Activated naive CD8-positive, alpha-beta T cell treated with anti-CD3 and anti-CD28 coated beads, Interleukin-2, amount 10 ng/mL, durations not matched to agents 7 days and 5 days (primary cell): ENCODE data around the gene MRPL34. TPM values are rescaled to one million over a fixed set of nuclear protein-coding genes. Genes with fewer than 3 reads are reported as not detected.

Source experiments
- ATAC-seq: fragments of 150-1000 bp; cut with Tn5 transposase; one replicate; pipeline ENCODE4 v1.10.0; 2021; ENCODE audit warnings: low read depth, moderate library complexity
- POLR2A ChIA-PET: fragments of 350-600 bp; sonication (Branson Sonifier 250); formaldehyde crosslinking; loops from one replicate; lab custom pipeline; 2021; ENCODE audit warnings: antibody characterized with exemption; lab: Charles Lee
- DNase-seq: peaks from one replicate; pipeline ENCODE4 v3.0.0; 2021
- H3K27ac Mint-ChIP-seq: one replicate; pipeline ENCODE4 v1.8.0; 2022; ENCODE audit warnings: mild to moderate bottlenecking, mixed read lengths
- H3K27me3 Mint-ChIP-seq: one replicate; pipeline ENCODE4 v1.8.0; 2022; ENCODE audit warnings: mild to moderate bottlenecking, moderate library complexity, mixed read lengths
- H3K36me3 Mint-ChIP-seq: one replicate; pipeline ENCODE4 v1.8.0; 2021; ENCODE audit warnings: mild to moderate bottlenecking, mixed read lengths
- H3K4me1 Mint-ChIP-seq: one replicate; pipeline ENCODE4 v1.8.0; 2021; ENCODE audit warnings: mixed read lengths
- H3K4me3 Mint-ChIP-seq: one replicate; pipeline ENCODE4 v1.8.0; 2022; ENCODE audit warnings: mild to moderate bottlenecking, moderate library complexity, mixed read lengths
- H3K9me3 Mint-ChIP-seq: one replicate; pipeline ENCODE4 v1.8.0; 2021; ENCODE audit warnings: mixed read lengths
- total RNA-seq, 2 experiments: library from RNA; stranded (reverse); gene quantifications; one replicate each; pipeline ENCODE4 v1.2.3, GENCODE V29; 2021

MRPL34 gene
- total RNA-seq, 2 experiments from 2014 or later = 88.0 to 92.8 TPM

DNA sequence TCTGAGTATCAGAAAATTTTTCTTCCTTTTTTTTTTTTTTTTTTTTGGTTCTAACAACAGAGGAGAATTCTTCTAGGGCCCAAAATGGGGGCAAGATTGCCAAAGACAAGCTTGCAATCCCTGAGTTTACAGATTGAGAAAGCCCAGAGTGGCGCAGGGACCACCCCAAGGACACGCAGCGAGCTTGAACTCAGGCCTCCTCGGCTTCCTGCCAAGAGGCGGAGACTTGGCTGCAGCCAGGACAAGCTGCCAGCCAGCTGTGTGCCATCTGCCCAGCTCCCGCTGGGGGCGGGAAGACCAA lies 506 bp upstream of the MRPL34 start:
- ATAC-seq = no peak
- no peaks in the 10 kb centered on the region for H3K9me3 Mint-ChIP-seq

DNA sequence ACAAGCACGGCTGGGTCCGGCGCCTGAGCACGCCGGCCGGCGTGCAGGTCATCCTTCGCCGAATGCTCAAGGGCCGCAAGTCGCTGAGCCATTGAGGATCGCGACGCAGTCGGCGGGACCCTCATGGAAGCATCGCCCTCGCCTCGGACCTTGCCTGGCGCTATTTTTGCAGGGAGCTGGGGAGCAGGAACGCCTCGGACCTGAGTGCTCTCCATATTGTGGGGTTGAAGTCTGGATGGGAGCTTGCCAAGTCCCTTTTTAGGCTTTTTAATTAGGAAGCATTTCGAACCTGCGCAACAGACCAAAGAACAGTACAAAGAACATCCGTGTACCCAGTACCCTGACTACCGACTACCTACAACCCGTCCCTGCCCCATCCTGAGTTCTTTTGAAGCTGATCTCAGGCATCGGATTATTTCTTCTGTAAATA lies 628 bp downstream of the MRPL34 start:
- DNase-seq (no peak), ATAC-seq (no peak)
- peaks cover 1% of the 10 kb centered on the region for H3K36me3 Mint-ChIP-seq
- POLR2A ChIA-PET = interaction anchor here (0.7 to 3.8 kb wide), 4 partner anchors 15 to 91 kb away, joined by 3 to 45 read pairs (median 4); partner anchors contain the start of genes ANO8 and USE1
- peaks cover 39% of the 10 kb centered on the region for H3K4me1 Mint-ChIP-seq
- no peaks in the 10 kb centered on the region for H3K9me3 Mint-ChIP-seq
- H3K27ac Mint-ChIP-seq = peak overlapping the region; percentile 89
- no peaks in the 10 kb centered on the region for H3K27me3 Mint-ChIP-seq
- H3K4me3 Mint-ChIP-seq = peak overlapping the region; percentile 91

More for the DNA sequence above, 506 bp upstream of the MRPL34 start:
- POLR2A ChIA-PET = interaction anchor here (0.6 to 1.2 kb wide), 9 partner anchors 12 to 515 kb away, joined by 3 to 7 read pairs (median 3); partner anchors contain the start of genes ANO8, BST2 and OCEL1
- H3K4me3 Mint-ChIP-seq = peak overlapping the region; percentile 91
- H3K4me1 Mint-ChIP-seq = peaks cover 33% of the 10 kb centered on the region
- H3K36me3 Mint-ChIP-seq = peaks cover 1% of the 10 kb centered on the region
- peak overlapping the region; percentile 89 for H3K27ac Mint-ChIP-seq
- DNase-seq = no peak
- H3K27me3 Mint-ChIP-seq = no peaks in the 10 kb centered on the region

DNA sequence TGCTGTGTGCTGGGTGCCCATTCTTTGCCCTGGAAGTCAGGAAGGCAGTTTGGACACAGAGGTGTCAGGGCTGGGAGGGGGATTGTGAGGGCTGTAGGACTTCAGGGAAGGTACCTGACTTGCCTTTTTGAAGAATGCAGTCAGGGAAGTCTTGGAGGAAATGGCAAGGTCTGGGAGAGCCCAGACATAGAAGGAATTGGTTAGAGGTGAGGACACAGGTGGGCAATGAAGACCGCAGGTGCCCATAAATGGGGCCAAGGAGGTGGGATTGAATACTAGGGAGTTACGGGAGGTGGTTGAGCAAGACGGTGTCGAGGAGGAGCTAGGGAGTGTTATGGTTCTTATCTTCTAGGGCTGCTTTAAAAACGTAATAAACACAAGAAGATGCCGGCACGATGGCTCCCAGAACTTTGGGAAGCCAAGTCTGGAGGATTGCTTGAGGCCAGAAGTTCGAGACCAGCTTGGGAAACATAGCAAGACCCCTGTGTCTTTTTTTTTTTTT lies 2.3 kb downstream of the MRPL34 start:
- H3K4me1 Mint-ChIP-seq = peaks cover 36% of the 10 kb centered on the region
- no peaks in the 10 kb centered on the region for H3K27me3 Mint-ChIP-seq
- POLR2A ChIA-PET = interaction anchor here (2.6 to 3.8 kb wide), 3 partner anchors 16 to 26 kb away, joined by 14 to 45 read pairs (median 26); partner anchors contain the start of gene ANO8
- H3K4me3 Mint-ChIP-seq = peak overlapping the region; percentile 26
- no peaks in the 10 kb centered on the region for H3K36me3 Mint-ChIP-seq
- no peak overlapping the region for H3K27ac Mint-ChIP-seq
- DNase-seq (no peak), ATAC-seq (no peak)
- no peaks in the 10 kb centered on the region for H3K9me3 Mint-ChIP-seq

DNA sequence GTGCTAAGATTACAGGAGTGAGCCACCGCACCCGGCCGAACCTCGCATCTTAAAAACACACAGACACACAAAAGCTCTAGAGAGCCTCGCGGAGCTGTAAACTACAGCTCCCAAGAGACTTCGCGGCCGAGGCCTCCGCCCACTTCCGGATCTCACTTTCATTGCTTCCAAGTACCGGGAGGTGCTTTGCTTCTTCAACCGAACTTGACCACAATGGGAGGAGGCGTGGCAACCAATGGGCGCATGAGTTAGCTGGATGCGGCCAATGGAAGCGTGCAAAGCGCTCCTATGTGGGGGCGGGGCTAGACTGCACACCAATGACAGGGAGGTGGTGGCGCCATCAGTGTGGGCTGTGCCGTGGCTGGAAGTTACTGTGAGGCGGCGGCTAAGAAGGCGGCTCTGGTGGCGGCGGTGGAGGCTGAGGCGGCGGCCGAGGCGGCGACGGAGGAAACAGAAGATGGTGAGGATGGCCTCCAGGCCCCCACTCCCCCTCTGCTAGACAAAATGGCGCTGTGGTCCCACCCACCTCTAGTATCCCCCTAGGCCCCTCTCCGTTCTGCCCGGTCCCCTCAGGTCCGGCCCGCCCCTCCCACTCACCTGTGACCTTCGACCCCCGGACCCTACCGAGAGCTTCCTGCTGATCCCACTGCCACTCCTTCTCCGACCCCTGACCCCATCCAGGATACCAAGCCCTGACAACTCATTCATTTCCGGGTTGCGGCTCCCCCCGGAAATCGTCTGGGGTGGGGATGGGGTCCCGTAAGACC lies 3.7 kb downstream of the MRPL34 start, which contains the start of gene DDA1:
Gene DDA1 (plus strand): TSS at position 366 of the 767 bp plus-strand sequence. CDS start 92 bp downstream, at position 458.
- no peaks in the 10 kb centered on the region for H3K36me3 Mint-ChIP-seq
- no peaks in the 10 kb centered on the region for H3K27me3 Mint-ChIP-seq
- peak within 1 kb of the TSS; percentile 99 for H3K4me3 Mint-ChIP-seq
- H3K27ac Mint-ChIP-seq = peak within 1 kb of the TSS; percentile 99
- ATAC-seq (peak; percentile 75), DNase-seq (peak; percentile 92)
- no peaks in the 10 kb centered on the region for H3K9me3 Mint-ChIP-seq
- H3K4me1 Mint-ChIP-seq = peaks cover 30% of the 10 kb centered on the region
- POLR2A ChIA-PET = interaction anchor here (0.6 to 3.8 kb wide), 18 partner anchors 10 to 545 kb away, joined by 3 to 45 read pairs (median 4); partner anchors contain the start of genes ANO8, BST2, FCHO1 and GTPBP3

DNA sequence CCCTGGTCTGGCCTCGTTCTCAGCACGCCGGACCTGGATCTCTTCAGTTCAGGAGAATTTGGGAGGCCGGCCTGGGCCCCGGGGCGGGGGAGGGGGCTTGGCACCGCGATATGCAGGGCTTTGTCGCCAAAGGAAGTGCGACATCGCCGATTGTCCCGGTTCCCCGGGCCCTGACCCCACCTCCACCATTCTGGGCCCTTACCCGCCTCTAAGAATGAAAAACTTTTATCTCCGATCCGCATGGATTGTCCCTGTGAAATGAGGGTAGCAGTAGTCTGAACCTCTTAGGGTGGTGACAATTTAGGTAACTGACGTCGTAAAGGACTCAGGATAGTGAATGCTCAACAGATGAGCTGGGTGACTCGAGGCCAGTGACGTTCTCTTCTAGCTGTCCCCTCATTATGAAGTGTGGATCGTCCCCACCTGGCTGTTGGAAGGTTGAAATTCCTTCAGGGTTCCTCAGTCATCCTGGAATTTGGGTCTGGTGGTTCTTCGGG lies 4.3 kb downstream of the MRPL34 start:
- H3K4me1 Mint-ChIP-seq = peaks cover 26% of the 10 kb centered on the region
- ATAC-seq (no peak), DNase-seq (no peak)
- no peaks in the 10 kb centered on the region for H3K9me3 Mint-ChIP-seq
- H3K27ac Mint-ChIP-seq = peak overlapping the region; percentile 99
- peak overlapping the region; percentile 99 for H3K4me3 Mint-ChIP-seq
- H3K27me3 Mint-ChIP-seq = no peaks in the 10 kb centered on the region
- POLR2A ChIA-PET = interaction anchor here (0.8 to 3.8 kb wide), 10 partner anchors 11 to 95 kb away, joined by 3 to 45 read pairs (median 4); partner anchors contain the start of genes ANO8, BST2 and GTPBP3
- no peaks in the 10 kb centered on the region for H3K36me3 Mint-ChIP-seq

DNA sequence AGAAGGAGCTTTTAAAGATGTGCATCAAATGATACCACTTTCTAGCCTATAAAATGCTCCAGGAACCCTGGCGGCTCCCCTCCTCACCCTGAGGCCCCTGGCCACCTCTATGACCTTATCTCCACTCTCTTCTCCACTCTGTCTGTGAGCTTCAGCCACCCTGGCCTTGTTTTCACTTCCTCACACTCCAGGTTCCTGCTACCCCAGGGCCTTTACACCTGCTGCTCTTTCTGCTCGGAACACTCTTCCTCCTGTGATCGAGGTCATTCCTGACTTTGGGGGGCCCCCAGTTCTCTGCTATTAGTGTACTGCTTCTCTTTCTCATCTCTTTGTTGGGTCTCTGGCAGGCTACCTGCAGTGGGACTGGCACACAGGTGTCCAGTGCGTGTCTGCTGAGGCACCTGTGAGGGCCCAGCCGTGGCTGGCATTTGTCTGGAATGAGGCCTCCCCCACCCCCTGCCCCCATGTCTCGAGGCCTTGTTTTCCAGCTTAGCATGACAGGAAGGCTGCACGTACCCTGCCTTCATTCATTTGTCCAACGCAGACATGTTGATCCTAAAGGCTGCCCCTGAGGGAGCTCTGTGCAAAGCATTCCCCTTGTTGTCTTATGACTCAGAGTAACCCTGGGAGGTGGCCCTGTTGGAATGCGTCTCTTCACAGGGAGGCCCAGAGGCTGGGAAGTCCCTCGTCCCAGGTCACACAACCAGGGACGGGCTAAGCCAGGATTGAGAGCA lies 6.0 kb downstream of the MRPL34 start:
- ATAC-seq = no peak
- Mint-ChIP-seq H3K27me3 (no peaks in the 10 kb centered on the region), H3K27ac (peak overlapping the region; percentile 51), H3K4me1 (peaks cover 23% of the 10 kb centered on the region), H3K9me3 (no peaks in the 10 kb centered on the region), H3K36me3 (peaks cover 10% of the 10 kb centered on the region), H3K4me3 (peak overlapping the region; percentile 2)
- no peak for DNase-seq
- POLR2A ChIA-PET = no interaction called here

DNA sequence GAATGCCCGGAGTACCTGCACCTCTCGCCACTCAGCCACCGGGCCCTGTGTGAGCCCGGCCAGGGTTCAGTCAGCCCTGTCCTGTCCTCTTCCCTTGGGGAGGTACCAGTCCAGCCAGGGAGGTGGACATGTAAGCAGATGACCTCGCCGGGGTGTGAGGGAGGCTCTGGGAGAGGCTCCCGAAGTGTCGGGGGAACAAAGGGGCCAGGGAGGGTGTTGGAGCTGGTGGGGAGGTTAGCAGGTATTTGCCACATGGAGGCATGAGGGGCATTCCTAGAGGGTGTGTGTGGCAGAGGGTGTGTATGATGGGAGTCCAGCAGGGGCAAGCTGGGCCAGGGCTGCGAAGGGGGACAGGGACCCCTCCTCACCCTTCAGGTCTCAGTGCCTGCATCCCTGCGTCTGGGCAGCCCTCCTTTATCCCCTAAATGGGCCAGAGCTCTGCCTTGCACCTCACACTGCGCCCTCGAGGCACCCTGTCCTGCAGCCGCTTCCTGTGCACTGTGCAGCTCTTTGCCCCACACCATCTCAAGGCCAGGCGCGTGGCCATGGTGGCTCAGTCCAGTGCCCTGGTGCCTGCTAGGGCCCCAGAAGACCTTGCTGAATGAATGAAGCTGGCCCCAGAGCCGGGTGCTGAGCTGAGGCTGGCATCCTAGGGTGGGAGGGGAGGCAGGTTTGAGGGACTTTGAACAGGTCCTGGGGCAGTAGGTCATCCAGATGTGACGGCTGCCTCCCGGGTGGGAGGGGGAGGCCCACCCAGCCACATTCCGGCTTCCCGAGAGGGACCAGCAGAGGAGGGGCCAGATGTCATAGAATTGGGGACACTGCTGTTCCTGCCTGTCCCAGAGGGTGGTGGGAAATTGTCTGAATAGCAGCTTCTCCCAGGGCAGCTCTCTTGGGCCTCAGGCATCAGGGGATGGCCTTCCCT lies 6.8 kb downstream of the MRPL34 start:
- no peaks in the 10 kb centered on the region for H3K27me3 Mint-ChIP-seq
- peaks cover 21% of the 10 kb centered on the region for H3K4me1 Mint-ChIP-seq
- DNase-seq = no peak
- H3K27ac Mint-ChIP-seq = no peak overlapping the region
- H3K4me3 Mint-ChIP-seq = no peak overlapping the region
- POLR2A ChIA-PET = no interaction called here
- no peak for ATAC-seq
- H3K9me3 Mint-ChIP-seq = no peaks in the 10 kb centered on the region
- peaks cover 10% of the 10 kb centered on the region for H3K36me3 Mint-ChIP-seq

DNA sequence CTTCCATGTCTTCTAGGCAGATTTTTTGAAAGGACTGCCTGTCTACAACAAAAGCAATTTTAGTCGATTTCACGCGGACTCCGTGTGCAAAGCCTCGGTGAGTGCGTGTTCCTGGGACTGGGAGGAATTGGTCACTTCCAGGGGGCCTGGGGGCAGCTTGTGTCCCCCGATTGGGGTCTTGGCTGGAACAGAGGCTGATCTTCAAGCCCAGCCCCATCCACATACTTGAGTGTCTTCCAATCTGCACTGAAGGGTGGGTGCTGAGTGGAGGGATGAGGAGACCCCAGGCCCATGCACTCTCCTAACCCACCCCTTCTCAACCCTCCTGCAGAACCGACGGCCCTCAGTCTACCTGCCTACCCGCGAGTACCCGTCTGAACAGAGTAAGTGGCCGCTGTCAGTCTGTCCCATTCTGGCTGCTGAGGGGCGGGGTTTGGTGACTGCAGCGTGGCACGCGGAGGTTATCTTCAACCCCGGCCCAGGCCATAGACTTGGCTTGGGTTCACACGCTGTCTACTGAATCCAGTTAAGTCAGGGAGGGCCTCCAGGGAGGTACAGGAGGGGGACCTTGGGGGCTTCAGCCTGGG lies 8.4 kb downstream of the MRPL34 start:
- ATAC-seq = no peak
- H3K27me3 Mint-ChIP-seq = no peaks in the 10 kb centered on the region

DNA sequence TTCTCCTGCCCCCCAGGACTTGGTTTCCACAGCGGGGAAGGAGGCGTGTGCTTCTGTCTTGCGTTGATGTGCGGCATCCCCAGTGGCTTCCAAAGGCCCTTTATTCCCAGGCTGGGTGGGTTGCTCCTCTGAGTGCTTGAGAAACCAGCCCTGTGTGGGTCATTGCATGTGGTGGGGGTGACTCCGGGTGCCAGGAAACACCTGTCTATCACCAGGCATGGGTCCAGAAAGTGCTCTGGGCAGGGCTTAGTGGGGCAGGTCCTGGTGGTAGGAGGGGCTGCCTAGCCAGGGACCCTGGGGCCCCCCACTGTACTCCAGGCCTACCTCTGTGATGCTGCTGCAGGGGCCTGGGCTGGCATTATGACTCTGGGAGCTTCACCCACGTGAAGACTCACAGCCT lies 13.3 kb downstream of the MRPL34 start:
- H3K4me1 Mint-ChIP-seq = peaks cover 5% of the 10 kb centered on the region
- ATAC-seq (no peak), DNase-seq (no peak)
- H3K9me3 Mint-ChIP-seq = no peaks in the 10 kb centered on the region
- H3K27me3 Mint-ChIP-seq = no peaks in the 10 kb centered on the region
- no peak overlapping the region for H3K4me3 Mint-ChIP-seq
- POLR2A ChIA-PET = interaction anchor here (1.7 kb wide), 1 partner anchor 10 kb away, joined by 3 read pairs; no protein-coding TSS in a partner anchor
- no peak overlapping the region for H3K27ac Mint-ChIP-seq
- peaks cover 15% of the 10 kb centered on the region for H3K36me3 Mint-ChIP-seq

More for the DNA sequence above, 8.4 kb downstream of the MRPL34 start:
- no peak for DNase-seq
- peaks cover 14% of the 10 kb centered on the region for H3K4me1 Mint-ChIP-seq
- H3K4me3 Mint-ChIP-seq = no peak overlapping the region
- POLR2A ChIA-PET = no interaction called here
- no peak overlapping the region for H3K27ac Mint-ChIP-seq
- H3K36me3 Mint-ChIP-seq = peaks cover 10% of the 10 kb centered on the region
- H3K9me3 Mint-ChIP-seq = no peaks in the 10 kb centered on the region

DNA sequence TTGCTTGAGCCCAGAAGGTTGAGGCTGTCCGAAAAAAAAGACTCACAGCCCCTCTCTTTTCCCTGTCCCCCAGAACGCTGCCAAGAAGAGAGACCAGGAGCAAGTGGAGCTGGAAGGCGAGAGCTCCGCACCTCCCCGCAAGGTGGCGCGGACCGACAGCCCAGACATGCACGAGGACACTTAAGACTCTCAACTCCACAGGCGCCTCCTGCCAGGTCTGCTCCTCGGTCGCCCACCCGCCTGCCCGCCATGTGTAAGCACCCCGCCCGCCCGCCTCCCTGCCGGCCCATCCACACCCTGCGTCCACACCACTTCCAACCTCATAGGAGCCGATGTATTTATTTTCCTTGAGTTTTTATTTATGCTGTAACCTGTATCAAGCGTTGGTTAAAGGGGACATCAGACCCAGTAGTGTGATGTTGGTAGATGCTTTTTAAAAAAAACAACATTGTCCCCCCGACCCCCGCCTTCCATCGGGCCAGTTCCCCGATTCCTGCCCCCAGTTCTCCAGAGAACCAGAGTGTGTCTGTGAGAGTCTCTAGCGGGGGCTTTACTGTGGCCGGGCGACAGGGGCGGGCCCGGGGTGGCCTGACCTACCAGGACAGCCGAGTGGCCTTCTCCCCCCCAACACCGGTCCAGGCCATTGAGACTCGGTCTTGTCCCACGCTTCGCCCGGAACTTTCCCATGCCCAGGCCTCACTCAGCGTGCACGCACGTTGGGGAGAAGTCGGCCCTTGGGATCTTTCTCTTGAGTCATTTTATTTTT lies 14.0 kb downstream of the MRPL34 start:
- no peak overlapping the region for H3K4me3 Mint-ChIP-seq
- no peaks in the 10 kb centered on the region for H3K27me3 Mint-ChIP-seq
- ATAC-seq (no peak), DNase-seq (no peak)
- H3K9me3 Mint-ChIP-seq = no peaks in the 10 kb centered on the region
- POLR2A ChIA-PET = interaction anchor here (1.7 kb wide), 1 partner anchor 11 kb away, joined by 3 read pairs; no protein-coding TSS in a partner anchor
- peaks cover 15% of the 10 kb centered on the region for H3K36me3 Mint-ChIP-seq
- peaks cover 5% of the 10 kb centered on the region for H3K4me1 Mint-ChIP-seq
- no peak overlapping the region for H3K27ac Mint-ChIP-seq

DNA sequence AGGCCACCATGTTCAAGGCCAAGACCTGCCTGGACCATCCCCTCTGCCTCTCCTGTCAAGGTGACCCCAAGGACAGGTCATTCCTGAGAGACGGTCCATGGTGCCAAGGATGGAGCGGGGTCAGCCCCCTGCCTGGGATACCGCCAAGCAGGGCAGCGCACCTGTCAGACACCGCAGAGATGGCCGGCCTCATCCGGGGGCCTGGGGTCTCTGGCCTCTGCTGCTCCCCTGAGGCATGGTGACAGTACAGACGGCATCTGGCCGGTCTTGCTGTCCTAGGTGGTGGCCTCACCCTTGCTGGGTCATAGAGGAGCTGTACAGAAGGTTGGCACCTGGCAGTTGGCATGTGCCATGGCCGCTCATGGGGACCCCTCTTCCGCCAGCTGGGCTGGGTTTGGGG lies 14.8 kb downstream of the MRPL34 start:
- Mint-ChIP-seq H3K36me3 (peaks cover 14% of the 10 kb centered on the region), H3K27ac (no peak overlapping the region), H3K4me1 (peaks cover 5% of the 10 kb centered on the region), H3K9me3 (no peaks in the 10 kb centered on the region), H3K27me3 (no peaks in the 10 kb centered on the region), H3K4me3 (no peak overlapping the region)
- DNase-seq (no peak), ATAC-seq (no peak)
- POLR2A ChIA-PET = interaction anchor here (1.2 kb wide), 1 partner anchor 11 kb away, joined by 3 read pairs; the partner anchor contains the start of gene DDA1
